Adipocyte (in vitro differentiated cells): ENCODE results near the gene CTPS1.

Source experiments
- DNase-seq: peaks from one replicate; pipeline ENCODE4 v3.0.0-alpha.2; 2015; ENCODE audit warnings: low read depth
- H3K27me3 ChIP-seq: replicated peaks from 2 replicates; pipeline ENCODE4 v1.7.0; 2013; ENCODE audit warnings: mild to moderate bottlenecking, low read length, moderate library complexity; ENCODE audit not compliant: control insufficient read depth, insufficient read depth
- H3K36me3 ChIP-seq: 2 replicates; pipeline ENCODE4 v1.7.0; 2013; ENCODE audit warnings: low read length, mild to moderate bottlenecking, moderate library complexity; ENCODE audit not compliant: control insufficient read depth, insufficient read depth, severe bottlenecking
- H3K4me1 ChIP-seq: 2 replicates; pipeline ENCODE4 v1.7.0; 2013; ENCODE audit warnings: mild to moderate bottlenecking, low read length, moderate library complexity; ENCODE audit not compliant: control insufficient read depth, insufficient read depth
- H3K4me3 ChIP-seq: 2 replicates; pipeline ENCODE4 v1.7.0; 2013; ENCODE audit warnings: mild to moderate bottlenecking, low read length, moderate library complexity
- H3K9ac ChIP-seq: 2 replicates; pipeline ENCODE4 v1.7.0; 2013; ENCODE audit warnings: mild to moderate bottlenecking, low read length, moderate library complexity
- H3K9me3 ChIP-seq: 2 replicates; pipeline ENCODE4 v1.7.0; 2013; ENCODE audit warnings: mild to moderate bottlenecking, low read length, moderate library complexity; ENCODE audit not compliant: control insufficient read depth

CTPS1 gene

DNA sequence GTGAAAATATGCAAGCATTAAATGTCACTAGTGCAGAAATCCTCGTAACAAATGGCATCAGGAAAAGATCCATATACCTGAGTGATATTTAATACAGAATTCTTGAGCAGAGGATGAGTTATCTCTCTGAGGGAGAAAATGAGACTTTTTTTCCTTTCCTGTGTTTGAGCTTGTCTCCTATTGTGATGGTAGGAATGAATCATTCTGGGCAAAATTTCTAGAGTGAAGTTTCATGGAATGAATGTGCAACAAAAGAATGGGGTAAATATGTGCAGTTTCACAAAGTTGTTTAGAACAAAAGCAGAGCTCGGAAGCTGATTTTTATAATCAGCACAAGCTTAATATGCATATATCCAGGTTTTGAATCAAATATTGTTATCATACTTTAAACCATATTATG is 4.6 kb downstream of the CTPS1 start:
- Histone ChIP-seq H3K27me3 (no peaks in the 10 kb centered on the region), H3K4me1 (peaks cover 67% of the 10 kb centered on the region), H3K9me3 (no peaks in the 10 kb centered on the region), H3K4me3 (no peak overlapping the region), H3K9ac (no peak overlapping the region), H3K36me3 (peaks cover 49% of the 10 kb centered on the region)
- peak; percentile 73 for DNase-seq

DNA sequence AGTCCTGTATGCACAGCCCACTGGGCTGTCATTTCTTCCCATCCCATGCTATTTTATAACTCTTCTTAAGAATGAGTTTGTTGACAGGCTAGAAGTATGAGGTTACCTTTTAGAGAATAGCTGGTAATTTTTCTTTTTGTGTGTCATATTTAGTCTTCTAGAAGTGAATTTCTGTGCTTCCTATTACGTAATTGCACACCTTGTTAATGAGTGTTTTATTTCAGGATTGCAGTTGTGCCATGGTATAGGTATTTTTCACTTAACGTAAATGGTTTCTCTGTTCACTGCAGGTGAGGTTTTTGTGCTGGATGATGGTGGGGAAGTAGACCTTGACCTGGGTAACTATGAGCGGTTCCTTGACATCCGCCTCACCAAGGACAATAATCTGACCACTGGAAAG is 5.0 kb downstream of the CTPS1 start:
- Histone ChIP-seq H3K36me3 (peaks cover 54% of the 10 kb centered on the region), H3K27me3 (no peaks in the 10 kb centered on the region), H3K4me3 (no peak overlapping the region), H3K4me1 (peaks cover 65% of the 10 kb centered on the region), H3K9me3 (no peaks in the 10 kb centered on the region), H3K9ac (no peak overlapping the region)
- DNase-seq = no peak

DNA sequence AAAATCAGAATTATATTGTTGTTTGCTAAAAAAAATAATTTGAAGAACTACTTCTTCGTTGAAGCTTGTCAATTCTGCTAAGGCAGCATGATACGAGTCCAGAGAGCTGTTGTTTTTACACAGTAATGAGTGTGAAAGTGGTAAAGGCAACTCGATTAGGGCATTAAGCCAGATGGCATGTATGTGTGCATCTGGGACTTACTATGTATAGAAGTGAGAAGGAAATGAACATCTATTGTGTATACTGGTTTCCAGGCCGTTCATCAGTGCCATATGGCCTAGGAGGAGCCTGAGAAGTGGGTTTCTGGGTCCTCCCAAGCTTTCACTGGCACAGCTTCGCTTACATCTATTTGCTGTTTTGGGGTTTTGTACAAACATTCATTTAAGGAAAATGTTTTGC is 5.7 kb downstream of the CTPS1 start:
- Histone ChIP-seq H3K36me3 (peaks cover 60% of the 10 kb centered on the region), H3K27me3 (no peaks in the 10 kb centered on the region), H3K4me1 (peaks cover 65% of the 10 kb centered on the region), H3K4me3 (no peak overlapping the region), H3K9ac (no peak overlapping the region), H3K9me3 (no peaks in the 10 kb centered on the region)
- DNase-seq = no peak

DNA sequence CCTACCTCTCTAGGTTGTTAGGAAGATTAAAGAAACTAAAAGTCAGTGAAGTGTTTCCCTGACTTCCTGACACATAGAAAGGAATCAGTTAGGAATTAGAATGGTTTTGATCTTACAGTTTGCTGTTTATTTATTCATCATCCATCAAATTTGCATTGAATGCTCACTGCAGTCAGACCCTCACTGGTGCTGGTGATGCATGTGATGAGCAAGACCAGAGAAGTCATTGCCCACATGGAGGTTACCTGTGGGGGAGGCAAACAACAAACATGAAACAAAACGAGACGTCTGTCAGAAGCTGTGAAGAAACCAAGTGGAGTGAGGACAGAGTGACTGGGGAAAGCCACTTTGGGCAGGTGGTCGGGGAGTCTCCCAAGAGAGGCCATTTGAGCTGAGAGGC is 6.4 kb downstream of the CTPS1 start:
- Histone ChIP-seq H3K9me3 (no peaks in the 10 kb centered on the region), H3K4me1 (peaks cover 58% of the 10 kb centered on the region), H3K4me3 (no peak overlapping the region), H3K36me3 (peaks cover 67% of the 10 kb centered on the region), H3K9ac (no peak overlapping the region), H3K27me3 (no peaks in the 10 kb centered on the region)
- DNase-seq = no peak

DNA sequence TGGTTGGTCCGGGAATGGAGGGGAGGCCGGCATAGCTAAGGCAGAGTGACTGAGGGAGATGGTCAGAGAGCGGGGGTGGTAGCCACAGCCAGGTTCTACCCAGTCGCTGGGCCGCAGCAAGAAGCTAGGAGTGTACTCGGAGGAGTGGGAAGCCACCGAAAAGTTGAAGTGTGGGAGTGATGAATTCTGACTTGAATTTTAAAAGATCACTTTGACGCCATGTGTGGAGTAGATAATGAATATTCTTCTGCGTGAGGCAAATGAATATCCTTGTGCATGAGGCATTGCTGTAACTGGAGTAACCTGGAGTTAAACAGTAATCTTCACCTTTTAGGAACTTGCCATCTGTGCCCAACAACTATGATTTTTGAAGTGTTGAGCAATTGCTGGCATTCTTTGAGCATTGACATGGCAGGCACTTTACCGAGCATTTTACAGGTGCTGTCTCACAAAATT is 6.9 kb downstream of the CTPS1 start:
- Histone ChIP-seq H3K9ac (no peak overlapping the region), H3K36me3 (peaks cover 72% of the 10 kb centered on the region), H3K27me3 (no peaks in the 10 kb centered on the region), H3K4me1 (peaks cover 54% of the 10 kb centered on the region), H3K9me3 (no peaks in the 10 kb centered on the region), H3K4me3 (no peak overlapping the region)
- no peak for DNase-seq

DNA sequence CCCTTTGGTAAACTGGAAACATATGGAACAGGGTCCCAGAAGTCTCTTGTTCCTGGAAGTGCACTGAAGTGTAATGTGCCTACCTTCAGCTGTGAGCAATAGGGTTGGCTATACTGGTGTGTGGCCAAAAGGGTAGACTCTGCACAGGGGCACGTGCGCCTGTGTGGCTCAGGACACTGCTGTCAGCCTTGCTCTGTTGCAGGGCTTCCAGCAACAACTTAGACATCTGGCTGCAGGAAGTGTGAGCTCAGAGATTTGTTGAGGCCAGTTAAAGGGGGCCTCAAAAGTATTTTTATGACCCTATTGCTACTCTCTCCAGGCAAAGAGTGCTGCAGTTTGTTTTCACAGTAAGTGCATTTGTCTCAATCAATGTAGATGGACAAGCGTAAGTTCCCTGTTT is 7.5 kb downstream of the CTPS1 start:
- Histone ChIP-seq H3K9ac (no peak overlapping the region), H3K36me3 (peaks cover 78% of the 10 kb centered on the region), H3K4me3 (no peak overlapping the region), H3K9me3 (no peaks in the 10 kb centered on the region), H3K4me1 (peaks cover 48% of the 10 kb centered on the region), H3K27me3 (no peaks in the 10 kb centered on the region)
- DNase-seq = no peak

DNA sequence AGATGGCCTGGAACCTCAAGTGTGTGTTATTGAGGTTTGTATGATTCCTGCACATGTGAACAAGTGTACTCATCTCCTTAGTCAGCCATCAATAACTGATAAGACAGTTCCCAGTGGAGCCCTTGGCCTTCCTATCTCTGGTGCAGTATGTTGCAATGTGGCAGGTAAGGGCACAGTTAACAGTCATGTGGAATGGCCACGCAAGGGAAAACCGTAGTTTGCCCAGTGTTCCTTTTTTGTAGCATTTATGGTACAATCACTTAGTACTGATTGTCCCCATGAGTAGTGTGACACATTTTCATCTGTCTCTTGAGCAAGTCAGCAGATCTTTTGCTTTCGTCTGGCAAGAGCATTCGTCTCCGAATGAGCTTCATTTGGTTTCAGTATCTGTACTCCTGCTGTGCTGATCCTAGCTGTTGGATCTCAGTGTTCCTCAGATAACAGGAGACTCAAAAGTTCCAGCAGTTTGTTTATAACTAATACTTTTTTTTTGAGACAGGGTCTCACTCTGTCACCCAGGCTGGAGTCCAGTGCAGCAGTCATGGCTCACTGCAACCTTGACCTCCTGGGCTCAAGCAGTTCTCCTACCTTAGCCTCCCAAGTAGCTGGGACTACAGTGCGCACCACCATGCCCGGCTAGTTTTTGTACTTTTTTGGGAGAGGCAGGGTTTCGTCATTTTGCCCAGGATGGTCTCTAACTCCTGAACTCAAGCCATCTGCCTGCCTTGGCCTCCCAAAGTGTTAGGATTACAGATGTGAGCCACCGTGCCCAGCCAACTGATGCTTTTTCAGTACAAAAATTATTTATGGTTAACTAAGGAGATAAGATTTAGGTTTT is 8.2 kb downstream of the CTPS1 start:
- peaks cover 84% of the 10 kb centered on the region for H3K36me3 ChIP-seq
- H3K9me3 ChIP-seq = no peaks in the 10 kb centered on the region
- H3K27me3 ChIP-seq = no peaks in the 10 kb centered on the region
- H3K9ac ChIP-seq = no peak overlapping the region
- DNase-seq = no peak
- no peak overlapping the region for H3K4me3 ChIP-seq
- peaks cover 41% of the 10 kb centered on the region for H3K4me1 ChIP-seq

DNA sequence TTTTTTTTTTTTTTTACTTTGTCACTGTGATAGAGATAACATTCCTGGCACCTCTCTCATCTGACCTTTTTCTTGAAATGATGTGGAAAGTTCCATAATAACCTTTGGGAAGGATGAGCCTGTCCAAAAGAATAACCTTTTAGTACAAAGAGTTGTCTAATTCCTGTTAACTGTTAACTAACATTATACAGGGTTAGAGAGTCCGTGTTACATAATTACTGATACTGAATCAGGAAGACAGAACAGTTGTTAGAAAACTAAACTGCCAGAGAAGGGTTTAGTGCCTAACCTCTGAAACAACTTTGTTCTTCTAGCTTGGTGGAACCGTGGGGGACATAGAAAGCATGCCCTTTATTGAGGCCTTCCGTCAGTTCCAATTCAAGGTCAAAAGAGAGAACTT is 8.8 kb downstream of the CTPS1 start:
- peaks cover 34% of the 10 kb centered on the region for H3K4me1 ChIP-seq
- H3K9ac ChIP-seq = no peak overlapping the region
- peaks cover 88% of the 10 kb centered on the region for H3K36me3 ChIP-seq
- DNase-seq = no peak
- no peaks in the 10 kb centered on the region for H3K27me3 ChIP-seq
- H3K9me3 ChIP-seq = no peaks in the 10 kb centered on the region
- H3K4me3 ChIP-seq = no peak overlapping the region

DNA sequence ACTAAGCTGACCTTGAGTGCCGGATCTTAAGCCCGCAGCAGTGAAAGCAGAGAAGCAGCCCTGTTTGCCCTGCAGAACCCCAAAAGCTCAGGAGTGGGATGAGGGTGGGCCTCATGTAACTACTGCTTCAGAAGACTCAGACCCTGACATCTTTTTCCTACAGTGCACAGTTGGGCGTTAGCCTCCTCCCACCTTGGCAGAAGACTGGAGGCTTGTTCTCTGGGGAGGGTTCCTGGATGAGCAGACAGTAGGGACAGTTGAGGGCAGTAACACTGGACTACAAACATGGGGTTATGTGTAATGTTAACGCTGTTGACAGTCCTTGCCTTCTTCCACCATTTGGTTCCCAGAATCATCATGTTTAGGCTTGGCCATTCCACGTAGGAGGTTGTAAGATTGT is 9.6 kb downstream of the CTPS1 start:
- peaks cover 93% of the 10 kb centered on the region for H3K36me3 ChIP-seq

DNA sequence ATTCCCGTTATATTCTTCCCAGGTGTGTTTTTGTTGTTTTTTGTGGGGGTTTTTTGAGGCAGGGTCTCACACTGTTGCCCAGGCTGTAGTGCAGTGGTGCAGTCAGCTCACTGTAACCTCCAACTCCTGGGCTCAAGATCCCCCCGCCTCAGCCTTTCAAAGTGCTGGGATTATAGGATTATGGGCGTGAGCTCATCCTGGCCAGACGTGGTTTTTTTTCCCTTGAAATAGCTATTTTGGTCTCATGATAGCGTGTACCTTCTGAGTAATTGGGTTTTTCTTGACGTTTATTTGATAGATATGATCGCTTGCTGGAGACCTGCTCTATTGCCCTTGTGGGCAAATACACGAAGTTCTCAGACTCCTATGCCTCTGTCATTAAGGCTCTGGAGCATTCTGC is 17.6 kb downstream of the CTPS1 start:
- Histone ChIP-seq H3K4me3 (no peak overlapping the region), H3K36me3 (peaks cover 89% of the 10 kb centered on the region), H3K9me3 (no peaks in the 10 kb centered on the region), H3K9ac (no peak overlapping the region), H3K4me1 (no peaks in the 10 kb centered on the region), H3K27me3 (no peaks in the 10 kb centered on the region)
- DNase-seq = no peak

More for the DNA sequence above, 9.6 kb downstream of the CTPS1 start:
- no peak for DNase-seq
- Histone ChIP-seq H3K4me1 (peaks cover 26% of the 10 kb centered on the region), H3K9ac (no peak overlapping the region), H3K27me3 (no peaks in the 10 kb centered on the region), H3K9me3 (no peaks in the 10 kb centered on the region), H3K4me3 (no peak overlapping the region)

DNA sequence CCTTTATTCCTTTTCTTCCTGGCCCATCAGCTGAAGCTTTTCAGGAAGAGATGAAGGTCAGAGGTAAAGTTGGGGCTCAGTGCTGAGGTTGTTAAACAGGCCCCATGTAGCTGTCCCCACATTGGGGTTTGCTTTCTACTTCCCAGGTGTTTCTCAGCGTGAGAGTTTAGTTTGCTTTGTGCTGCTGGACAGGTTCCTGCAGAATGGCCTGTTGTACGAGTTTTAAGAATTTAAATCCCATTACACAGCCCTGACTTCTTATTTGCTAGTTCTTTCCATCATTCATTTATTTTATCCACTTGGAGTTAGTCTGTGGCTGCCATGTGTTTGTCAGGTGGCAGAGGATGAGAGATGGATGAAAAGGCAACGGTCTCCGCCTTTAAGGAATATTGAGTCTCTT is 19.2 kb downstream of the CTPS1 start:
- no peaks in the 10 kb centered on the region for H3K27me3 ChIP-seq
- H3K36me3 ChIP-seq = peaks cover 90% of the 10 kb centered on the region
- no peak overlapping the region for H3K9ac ChIP-seq
- no peak for DNase-seq
- no peaks in the 10 kb centered on the region for H3K9me3 ChIP-seq
- H3K4me1 ChIP-seq = peaks cover 10% of the 10 kb centered on the region
- no peak overlapping the region for H3K4me3 ChIP-seq
